Left colon (tissue), 2 donors: ENCODE results near the gene SLC22A16. TPM values are rescaled to one million over a fixed set of nuclear protein-coding genes. Genes with fewer than 3 reads are reported as not detected.

Experiments
- ATAC-seq: fragments of 200-7000 bp; cut with Tn5 transposase; one replicate; pipeline ENCODE4 v1.9.1; 2020; ENCODE audit warnings: mild to moderate bottlenecking, moderate library complexity
- DNase-seq, 2 donors: peaks; one replicate each; pipeline ENCODE4 v3.0.0-alpha.2; 2020
- intact Hi-C, 2 donors: fragments of 100-400 bp; cut with DNase I in 1 of 2; cut with micrococcal nuclease in 1 of 2; formaldehyde crosslinking; loops; one replicate each; pipeline versions ENCODE4 v1.11.2 to v1.14.0; 2022; cut with DNase I, micrococcal nuclease
- total RNA-seq, 2 donors: library from RNA; stranded (reverse); fragmentation: NEBNext Ultra II Directional; extraction: Animal tissue kit (Norgen Biotek cat#: 25700); gene quantifications; one replicate each; pipeline ENCODE4 v1.2.1, GENCODE V29; 2021
- donor health status: DM: no; HTN: no; CAD: no.
- donor health status: DM: yes; HTN: yes; CAD: no.

The SLC22A16 gene
- total RNA-seq, 2 donors from 2014 or later: not detected

DNA sequence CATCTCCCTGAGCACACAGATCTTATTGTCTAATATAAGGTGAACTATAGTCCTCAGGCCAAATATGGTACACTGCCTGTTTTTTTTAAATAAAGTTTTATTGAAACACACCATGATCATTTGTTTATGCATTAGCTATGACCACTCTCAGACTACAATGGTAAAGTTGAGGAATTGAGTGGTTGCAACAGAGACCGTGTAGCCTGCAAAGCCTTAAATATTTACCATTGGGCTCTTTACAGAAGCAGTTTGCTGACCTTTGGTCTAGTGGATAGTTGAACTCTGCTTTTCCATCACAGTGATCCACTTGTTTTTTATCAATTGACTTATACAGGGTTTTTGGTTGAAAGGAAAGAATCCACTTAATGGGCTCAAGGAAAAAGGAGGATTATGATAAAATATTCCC lies 91.0 kb downstream of the SLC22A16 start:
- ATAC-seq: no peak
- intact Hi-C loops: no loop called here
- no peak for DNase-seq

- intact Hi-C loops: no loop called here
- ATAC-seq (no peak), DNase-seq (no peak)
These were observed 97.9 kb downstream of the SLC22A16 start for GRCh38 chr6:110378552-110378951.

Other genes starting within 250 kb of the SLC22A16 start
- gene METTL24, start 118.3 kb downstream of the SLC22A16 start, total RNA-seq: 1 to 10 TPM in 1 of 2 donors, under 1 TPM in 1; 0.31 to 4.3 TPM
- 1 to 10 TPM; 2.0 to 3.5 TPM for gene DDO, start 61.0 kb downstream of the SLC22A16 start, total RNA-seq